ENCODE results near the gene TRIM61. TPM values are rescaled to one million over a fixed set of nuclear protein-coding genes. Genes with fewer than 3 reads are reported as not detected.

TRIM61 gene
- polyA plus RNA-seq, 4 donors, result 0.55 to 6.2 TPM; not detected in 2

GRCh38 chr4:164918956-164919355, 58.5 kb downstream of the TRIM61 start:
- Histone ChIP-seq H3K27me3 (ENCODE audit: control insufficient read depth in 3 of 3, insufficient read depth in 3 of 3, low read length in 3 of 3) (no peaks in the 10 kb centered on the region), H3K36me3 (ENCODE audit: control insufficient read depth in 3 of 3, insufficient read depth in 2 of 3, low read depth in 1 of 3, low read length in 3 of 3) (no peaks in the 10 kb centered on the region), H3K27ac (ENCODE audit: low read depth in 1 of 3, low read length in 2 of 3) (no peak overlapping the region), H3K4me1 (ENCODE audit: control insufficient read depth in 3 of 3, insufficient read depth in 2 of 3, low read depth in 1 of 3, low read length in 2 of 3) (no peaks in the 10 kb centered on the region), H3K9me3 (ENCODE audit: control insufficient read depth in 2 of 2, insufficient read depth in 1 of 2, low read depth in 1 of 2, low read length in 1 of 2) (no peaks in the 10 kb centered on the region), H3K4me3 (ENCODE audit: low read depth in 1 of 3, low read length in 3 of 3) (no peak overlapping the region)
- FAIRE-seq (no peak), DNase-seq (no peak)
- WGBS, 3 donors, result 57 to 81% (median 64%) methylated on average over 3 of the region's 3 CpGs

Other genes starting within 250 kb of the TRIM61 start
- gene SMIM31, start 223.5 kb downstream of the TRIM61 start, polyA plus RNA-seq, result 10 to 100 TPM; 16.7 to 86.1 (median 33.0) TPM
- gene APELA, start 100.5 kb downstream of the TRIM61 start, polyA plus RNA-seq, result 1 to 10 TPM in 1 of 4 donors, not detected in 3; 1.9 TPM
- gene TRIM60, start 54.3 kb upstream of the TRIM61 start, polyA plus RNA-seq, result not detected
- not detected for gene TRIM75, start 76.2 kb upstream of the TRIM61 start, polyA plus RNA-seq
- 10 to 100 TPM in 2 of 4 donors, 1 to 10 TPM in 2; 4.0 to 37.4 (median 8.9) TPM for gene TMEM192, start 135.2 kb upstream of the TRIM61 start, polyA plus RNA-seq
- gene KLHL2, start 229.9 kb upstream of the TRIM61 start, polyA plus RNA-seq, result 10 to 100 TPM in 2 of 4 donors, 1 to 10 TPM in 2; 7.8 to 13.4 (median 10.6) TPM